CD14-positive monocyte (primary cell): ENCODE measurements around the gene PDE4B. TPM values are rescaled to one million over a fixed set of nuclear protein-coding genes. Genes with fewer than 3 reads are reported as not detected.

Source experiments
- DNase-seq, 3 donors: peaks; one replicate each; pipeline ENCODE4 v3.0.0-alpha.2; 2011 to 2022
- H2AFZ ChIP-seq: 2 replicates; pipeline ENCODE4 v1.6.0; 2012; ENCODE audit warnings: mild to moderate bottlenecking, low read depth, low read length, inconsistent platforms; ENCODE audit not compliant: insufficient read depth, poor library complexity, severe bottlenecking
- H3K27ac ChIP-seq, 2 donors: 1 replicate in 1 of 2; 2 replicates in 1 of 2; pipeline ENCODE4 v1.5.1; 2012 to 2013; ENCODE audit warnings: low read length in 2 of 2, control low read depth in 1 of 2, inconsistent platforms in 1 of 2, low read depth in 1 of 2, mild to moderate bottlenecking in 1 of 2
- H3K27me3 ChIP-seq, 2 donors: one replicate each; pipeline versions ENCODE4 v1.6.0 to v1.6.1; 2011 to 2013; ENCODE audit warnings: low read length in 2 of 2; ENCODE audit not compliant: control insufficient read depth in 2 of 2, insufficient read depth in 2 of 2
- H3K36me3 ChIP-seq, 2 donors: replicated peaks in 1 of 2; 1 replicate in 1 of 2; 2 replicates in 1 of 2; pipeline versions ENCODE4 v1.5.1 to v1.6.1; 2012 to 2013; ENCODE audit warnings: low read length in 2 of 2, control low read depth in 1 of 2, inconsistent platforms in 1 of 2, mild to moderate bottlenecking in 1 of 2; ENCODE audit not compliant: insufficient read depth in 2 of 2, control insufficient read depth in 1 of 2
- H3K4me1 ChIP-seq, 2 donors: 1 replicate in 1 of 2; 2 replicates in 1 of 2; pipeline versions ENCODE4 v1.5.1 to v1.6.1; 2012 to 2013; ENCODE audit warnings: low read length in 2 of 2, control low read depth in 1 of 2, inconsistent platforms in 1 of 2, mild to moderate bottlenecking in 1 of 2, moderate library complexity in 1 of 2; ENCODE audit not compliant: insufficient read depth in 2 of 2, control insufficient read depth in 1 of 2
- H3K4me2 ChIP-seq: replicated peaks from 2 replicates; pipeline ENCODE3; 2012; ENCODE audit warnings: low read length, moderate library complexity, mild to moderate bottlenecking; ENCODE audit not compliant: poor library complexity, severe bottlenecking; ENCODE audit errors: extremely low read depth
- H3K4me3 ChIP-seq, 3 experiments: fragments of 200-600 bp in 1 of 3; sonication (generic) in 1 of 3; replicated peaks in 1 of 3; 1 replicate in 2 of 3; 2 replicates in 1 of 3; pipeline ENCODE4 v1.5.1; 2011 to 2013; ENCODE audit warnings: low read length in 3 of 3, mild to moderate bottlenecking in 3 of 3, control low read depth in 2 of 3, low read depth in 2 of 3, inconsistent platforms in 1 of 3, moderate library complexity in 1 of 3
- H3K79me2 ChIP-seq: 2 replicates; pipeline ENCODE4 v1.6.0; 2012; ENCODE audit warnings: mild to moderate bottlenecking, control low read depth, inconsistent platforms, low read length, moderate library complexity; ENCODE audit not compliant: insufficient read depth
- H3K9ac ChIP-seq: 2 replicates; pipeline ENCODE4 v1.6.0; 2017; ENCODE audit warnings: low read length, mild to moderate bottlenecking; ENCODE audit not compliant: insufficient read depth, poor library complexity, severe bottlenecking
- H3K9me3 ChIP-seq, 2 donors: replicated peaks in 1 of 2; 1 replicate in 1 of 2; 2 replicates in 1 of 2; pipeline versions ENCODE4 v1.5.1 to v1.6.1; 2012 to 2013; ENCODE audit warnings: low read length in 2 of 2, control low read depth in 1 of 2; ENCODE audit not compliant: control insufficient read depth in 1 of 2, insufficient read depth in 1 of 2
- H4K20me1 ChIP-seq: 2 replicates; pipeline ENCODE4 v1.6.0; 2012; ENCODE audit warnings: mild to moderate bottlenecking, low read length, control low read depth, moderate library complexity; ENCODE audit not compliant: insufficient read depth
- H3K27ac Mint-ChIP-seq, 7 donors: one replicate each; pipeline ENCODE4 v1.8.0; 2020; ENCODE audit warnings: mild to moderate bottlenecking in 7 of 7, mixed read lengths in 7 of 7, moderate library complexity in 6 of 7, inconsistent platforms in 2 of 7
- H3K27me3 Mint-ChIP-seq, 3 donors: one replicate each; pipeline ENCODE4 v1.8.0; 2021 to 2022; ENCODE audit warnings: low read depth in 3 of 3, mild to moderate bottlenecking in 3 of 3, mixed read lengths in 3 of 3, moderate library complexity in 3 of 3, inconsistent platforms in 1 of 3
- H3K36me3 Mint-ChIP-seq, 2 donors: one replicate each; pipeline ENCODE4 v1.8.0; 2020; ENCODE audit warnings: mixed read lengths in 2 of 2, inconsistent platforms in 1 of 2, mild to moderate bottlenecking in 1 of 2
- H3K4me1 Mint-ChIP-seq: one replicate; pipeline ENCODE4 v1.8.0; 2020; ENCODE audit warnings: mild to moderate bottlenecking, mixed read lengths
- H3K4me3 Mint-ChIP-seq, 2 donors: one replicate each; pipeline ENCODE4 v1.8.0; 2020; ENCODE audit warnings: mild to moderate bottlenecking in 2 of 2, mixed read lengths in 2 of 2, moderate library complexity in 1 of 2
- H3K9me3 Mint-ChIP-seq, 7 donors: one replicate each; pipeline ENCODE4 v1.8.0; 2020 to 2022; ENCODE audit warnings: mixed read lengths in 7 of 7, mild to moderate bottlenecking in 6 of 7, moderate library complexity in 6 of 7, inconsistent platforms in 2 of 7
- WGBS: methylation state at CpG from one replicate; pipeline ENCODE4 v1.1.5; 2013; ENCODE audit warnings: missing lambda C conversion rate; ENCODE audit not compliant: insufficient coverage; 5-methylcytosine and 5-hydroxymethylcytosine counted together
- intact Hi-C, 2 donors: fragments of 100-400 bp; cut with micrococcal nuclease; formaldehyde crosslinking; loops; one replicate each; pipeline versions ENCODE4 v1.15.0 to v1.15.1; 2023
- polyA plus RNA-seq, 3 donors: library from polyadenylated mRNA; depleted of rRNA in 1 of 3; unstranded in 2 of 3; stranded (reverse) in 1 of 3; fragments of 300-500 nt in 2 of 3; fragments of >200 nt in 1 of 3; fragmentation: Illumina TruSeq in 2 of 3; gene quantifications; 1 replicate in 2 of 3; 2 replicates in 1 of 3; pipeline ENCODE4 v1.2.3, GENCODE V29; 2012 to 2021
- TF ChIP-seq, protein P1 (sequence below): fragments of 200-600 bp; IDR thresholded peaks from one replicate; pipeline ENCODE4 v1.8.0; 2022; ENCODE audit warnings: antibody characterized with exemption, mild to moderate bottlenecking

The PDE4B gene
- polyA plus RNA-seq, 3 donors = 17.2 to 52.8 (median 25.2) TPM

- Histone ChIP-seq H3K9ac (no peak overlapping the region), H3K36me3 (no peaks in the 10 kb centered on the region), H4K20me1 (no peaks in the 10 kb centered on the region), H2AFZ (no peak overlapping the region), H3K4me1 (no peaks in the 10 kb centered on the region), H3K4me2 (no peak overlapping the region), H3K27me3 (no peaks in the 10 kb centered on the region), H3K27ac (no peak overlapping the region), H3K4me3 (no peak overlapping the region), H3K79me2 (no peaks in the 10 kb centered on the region), H3K9me3 (no peaks in the 10 kb centered on the region)
- peaks cover 0 to 7% (median 2%) of the 10 kb centered on the region in 7 donors for H3K9me3 Mint-ChIP-seq
- DNase-seq = no peak
- H3K27ac Mint-ChIP-seq = no peak overlapping the region
- no peaks in the 10 kb centered on the region for H3K27me3 Mint-ChIP-seq
- intact Hi-C loops = no loop called here
- no CpG with 5 or more reads among the region's 3 CpGs for WGBS
- no peaks in the 10 kb centered on the region for H3K4me1 Mint-ChIP-seq
- H3K36me3 Mint-ChIP-seq = no peaks in the 10 kb centered on the region
- H3K4me3 Mint-ChIP-seq = no peak overlapping the region
- TF ChIP-seq, protein P1, sequence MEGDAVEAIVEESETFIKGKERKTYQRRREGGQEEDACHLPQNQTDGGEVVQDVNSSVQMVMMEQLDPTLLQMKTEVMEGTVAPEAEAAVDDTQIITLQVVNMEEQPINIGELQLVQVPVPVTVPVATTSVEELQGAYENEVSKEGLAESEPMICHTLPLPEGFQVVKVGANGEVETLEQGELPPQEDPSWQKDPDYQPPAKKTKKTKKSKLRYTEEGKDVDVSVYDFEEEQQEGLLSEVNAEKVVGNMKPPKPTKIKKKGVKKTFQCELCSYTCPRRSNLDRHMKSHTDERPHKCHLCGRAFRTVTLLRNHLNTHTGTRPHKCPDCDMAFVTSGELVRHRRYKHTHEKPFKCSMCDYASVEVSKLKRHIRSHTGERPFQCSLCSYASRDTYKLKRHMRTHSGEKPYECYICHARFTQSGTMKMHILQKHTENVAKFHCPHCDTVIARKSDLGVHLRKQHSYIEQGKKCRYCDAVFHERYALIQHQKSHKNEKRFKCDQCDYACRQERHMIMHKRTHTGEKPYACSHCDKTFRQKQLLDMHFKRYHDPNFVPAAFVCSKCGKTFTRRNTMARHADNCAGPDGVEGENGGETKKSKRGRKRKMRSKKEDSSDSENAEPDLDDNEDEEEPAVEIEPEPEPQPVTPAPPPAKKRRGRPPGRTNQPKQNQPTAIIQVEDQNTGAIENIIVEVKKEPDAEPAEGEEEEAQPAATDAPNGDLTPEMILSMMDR = no peak
Observed at GRCh38 chr1:65890201-65890843, 97.6 kb downstream of the PDE4B start.

DNA sequence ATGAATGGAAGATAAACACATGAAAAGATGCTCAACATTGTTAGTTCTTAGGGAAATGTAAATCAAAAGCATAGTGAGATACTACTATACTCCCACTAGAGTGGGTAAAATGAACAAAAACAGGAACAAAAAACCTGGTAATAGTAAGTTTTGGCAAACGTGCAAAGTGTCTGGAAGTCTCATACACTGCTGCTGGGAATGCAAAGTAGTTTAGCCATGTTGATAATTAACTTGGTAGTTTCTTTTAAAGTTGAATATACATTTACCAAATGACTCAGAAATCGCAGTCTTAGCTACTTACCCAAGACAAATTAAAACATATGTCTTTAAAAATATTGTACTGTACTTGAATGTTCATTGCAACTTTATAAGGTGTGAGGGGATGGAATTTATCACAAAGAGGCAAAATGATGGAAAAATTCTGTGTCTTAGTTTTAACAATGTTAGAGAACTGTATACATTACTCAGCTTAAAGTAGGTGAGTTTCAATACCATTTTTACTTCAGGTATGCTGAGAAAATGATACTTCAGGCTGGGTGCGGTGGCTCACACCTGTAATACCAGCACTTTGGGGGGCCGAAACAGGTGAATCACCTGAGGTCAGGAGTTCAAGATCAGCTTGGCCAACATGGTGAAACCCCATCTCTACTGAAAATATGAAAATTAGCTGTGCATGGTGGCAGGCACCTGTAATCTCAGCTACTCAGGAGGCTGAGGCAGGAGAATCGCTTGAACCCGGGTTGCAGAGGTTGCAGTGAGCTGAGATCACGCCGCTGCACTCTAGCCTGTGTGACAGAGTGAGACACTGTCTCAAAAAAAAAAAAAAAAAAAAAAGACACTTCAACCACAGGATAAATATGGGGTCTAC lies 102.3 kb downstream of the PDE4B start:
- H3K9ac ChIP-seq = no peak overlapping the region
- no peak overlapping the region for H3K4me3 Mint-ChIP-seq
- TF ChIP-seq, protein P1 = no peak
- H3K27me3 Mint-ChIP-seq = no peaks in the 10 kb centered on the region
- 96% methylated on average over 3 of the region's 8 CpGs for WGBS
- H3K27me3 ChIP-seq = no peaks in the 10 kb centered on the region
- H3K27ac ChIP-seq = no peak overlapping the region
- H3K4me1 ChIP-seq = no peaks in the 10 kb centered on the region
- no peaks in the 10 kb centered on the region for H4K20me1 ChIP-seq
- no peaks in the 10 kb centered on the region for H3K36me3 ChIP-seq
- H3K9me3 Mint-ChIP-seq = peaks cover 0 to 5% (median 0%) of the 10 kb centered on the region in 7 donors
- no peak overlapping the region for H3K4me3 ChIP-seq
- H2AFZ ChIP-seq = no peak overlapping the region
- no peaks in the 10 kb centered on the region for H3K9me3 ChIP-seq
- intact Hi-C loops = no loop called here
- no peak overlapping the region for H3K27ac Mint-ChIP-seq
- H3K4me1 Mint-ChIP-seq = no peaks in the 10 kb centered on the region
- no peak overlapping the region for H3K4me2 ChIP-seq
- H3K79me2 ChIP-seq = no peaks in the 10 kb centered on the region
- H3K36me3 Mint-ChIP-seq = no peaks in the 10 kb centered on the region
- DNase-seq = no peak
